Smooth muscle cell (in vitro differentiated cells): ENCODE results near the gene PAPOLA. TPM values are rescaled to one million over a fixed set of nuclear protein-coding genes. Genes with fewer than 3 reads are reported as not detected.

Source experiments
- DNase-seq: peaks from one replicate; lab custom pipeline; 2025; ENCODE audit not compliant: unreplicated experiment; lab: John Stamatoyannopoulos, UW
- H2AFZ ChIP-seq: fragments of 200-600 bp; sonication (generic); 2 replicates; pipeline ENCODE4 v1.6.0; 2016; ENCODE audit warnings: antibody characterized with exemption, low read depth, mild to moderate bottlenecking
- H3F3A ChIP-seq: fragments of 200-600 bp; sonication (generic); 2 replicates; pipeline ENCODE4 v1.6.0; 2017; ENCODE audit warnings: antibody characterized with exemption, low read depth
- H3K27ac ChIP-seq: fragments of 200-600 bp; sonication (generic); 2 replicates; pipeline ENCODE4 v1.5.1; 2016; ENCODE audit warnings: low read depth, mild to moderate bottlenecking
- H3K27me3 ChIP-seq: fragments of 200-600 bp; sonication (generic); 2 replicates; pipeline ENCODE4 v1.6.1; 2016; ENCODE audit warnings: low read depth, mild to moderate bottlenecking
- H3K36me3 ChIP-seq: fragments of 200-600 bp; sonication (generic); 2 replicates; pipeline ENCODE4 v1.5.1; 2016; ENCODE audit warnings: low read depth
- H3K4me1 ChIP-seq: fragments of 200-600 bp; sonication (generic); 2 replicates; pipeline ENCODE4 v1.5.1; 2016; ENCODE audit warnings: low read depth
- H3K4me2 ChIP-seq: fragments of 200-600 bp; sonication (generic); 2 replicates; pipeline ENCODE4 v1.6.0; 2016; ENCODE audit warnings: mild to moderate bottlenecking
- H3K4me3 ChIP-seq: fragments of 200-600 bp; sonication (generic); 2 replicates; pipeline ENCODE4 v1.5.1; 2016; ENCODE audit warnings: mild to moderate bottlenecking
- H3K79me2 ChIP-seq: fragments of 200-600 bp; sonication (generic); 2 replicates; pipeline ENCODE4 v1.6.0; 2016; ENCODE audit warnings: low read depth, mild to moderate bottlenecking
- H3K9ac ChIP-seq: fragments of 200-600 bp; sonication (generic); 2 replicates; pipeline ENCODE4 v1.6.0; 2016; ENCODE audit warnings: low read depth
- H3K9me3 ChIP-seq: fragments of 200-600 bp; sonication (generic); replicated peaks from 2 replicates; pipeline ENCODE4 v1.5.1; 2016; ENCODE audit warnings: low read depth
- H4K20me1 ChIP-seq: fragments of 200-600 bp; sonication (generic); 2 replicates; pipeline ENCODE4 v1.6.0; 2016; ENCODE audit warnings: low read depth
- CTCF ChIP-seq: fragments of 200-600 bp; sonication (generic); IDR thresholded peaks from 2 replicates; pipeline ENCODE4 v1.5.1; 2017; ENCODE audit warnings: borderline replicate concordance, mild to moderate bottlenecking, antibody characterized with exemption; ENCODE audit not compliant: insufficient read depth, poor library complexity, severe bottlenecking
- WGBS: methylation state at CpG from one replicate; pipeline ENCODE4 v1.1.7; 2016; ENCODE audit warnings: low lambda C conversion rate; 5-methylcytosine and 5-hydroxymethylcytosine counted together
- polyA plus RNA-seq: library from polyadenylated mRNA; unstranded; fragments of >200 nt; fragmentation: Nextera tagmentation; extraction: Ambion mirVana; gene quantifications from 2 replicates; pipeline ENCODE4 v1.2.1, GENCODE V29; 2016
- total RNA-seq: library from RNA; depleted of rRNA; stranded (reverse); fragments of >200 nt; gene quantifications from 2 replicates; pipeline ENCODE4 v1.2.3, GENCODE V29; 2014

Gene PAPOLA
- total and polyA plus RNA-seq, 2 experiments from 2014 or later = 109 to 137 TPM

- H2AFZ ChIP-seq = no peak overlapping the region
- H3K4me2 ChIP-seq = no peak overlapping the region
- no peak overlapping the region for H3K27ac ChIP-seq
- no peaks in the 10 kb centered on the region for H3K36me3 ChIP-seq
- TF ChIP-seq CTCF = no peak
- no peaks in the 10 kb centered on the region for H3K27me3 ChIP-seq
- H3K79me2 ChIP-seq = no peaks in the 10 kb centered on the region
- 91% methylated on average over 6 of the region's 6 CpGs for WGBS
- H4K20me1 ChIP-seq = no peaks in the 10 kb centered on the region
- no peak overlapping the region for H3K9ac ChIP-seq
- no peaks in the 10 kb centered on the region for H3F3A ChIP-seq
- no peaks in the 10 kb centered on the region for H3K4me1 ChIP-seq
- DNase-seq = no peak
- no peaks in the 10 kb centered on the region for H3K9me3 ChIP-seq
- H3K4me3 ChIP-seq = no peak overlapping the region
Measured at GRCh38 chr14:96594961-96595360, 92.8 kb downstream of the PAPOLA start.

- no peaks in the 10 kb centered on the region for H3K9me3 ChIP-seq
- no peak overlapping the region for H3K4me3 ChIP-seq
- no peaks in the 10 kb centered on the region for H3K27me3 ChIP-seq
- H3K27ac ChIP-seq = no peak overlapping the region
- DNase-seq = no peak
- H3F3A ChIP-seq = no peaks in the 10 kb centered on the region
- H3K4me2 ChIP-seq = no peak overlapping the region
- TF ChIP-seq CTCF = no peak
- no peak overlapping the region for H2AFZ ChIP-seq
- H3K9ac ChIP-seq = no peak overlapping the region
- H3K79me2 ChIP-seq = no peaks in the 10 kb centered on the region
- H4K20me1 ChIP-seq = no peaks in the 10 kb centered on the region
- no peaks in the 10 kb centered on the region for H3K4me1 ChIP-seq
- no peaks in the 10 kb centered on the region for H3K36me3 ChIP-seq
- 91% methylated on average over 5 of the region's 5 CpGs for WGBS
Measured at GRCh38 chr14:96597680-96598079, 95.5 kb downstream of the PAPOLA start.

GRCh38 chr14:96598332-96598928, 96.2 kb downstream of the PAPOLA start:
- no peak for DNase-seq
- H3K27me3 ChIP-seq = no peaks in the 10 kb centered on the region
- H3F3A ChIP-seq = no peaks in the 10 kb centered on the region
- H3K36me3 ChIP-seq = no peaks in the 10 kb centered on the region
- H3K27ac ChIP-seq = no peak overlapping the region
- H3K4me3 ChIP-seq = no peak overlapping the region
- no peak for TF ChIP-seq CTCF
- H3K4me1 ChIP-seq = no peaks in the 10 kb centered on the region
- H3K4me2 ChIP-seq = no peak overlapping the region
- H2AFZ ChIP-seq = no peak overlapping the region
- H3K79me2 ChIP-seq = no peaks in the 10 kb centered on the region
- no peaks in the 10 kb centered on the region for H3K9me3 ChIP-seq
- H4K20me1 ChIP-seq = no peaks in the 10 kb centered on the region
- 83% methylated on average over 12 of the region's 14 CpGs for WGBS
- no peak overlapping the region for H3K9ac ChIP-seq

- no peaks in the 10 kb centered on the region for H3K36me3 ChIP-seq
- H3K9me3 ChIP-seq = no peaks in the 10 kb centered on the region
- H3K4me2 ChIP-seq = no peak overlapping the region
- WGBS = 96% methylated on average over 10 of the region's 10 CpGs
- no peaks in the 10 kb centered on the region for H3F3A ChIP-seq
- H4K20me1 ChIP-seq = no peaks in the 10 kb centered on the region
- no peak for DNase-seq
- H3K27ac ChIP-seq = no peak overlapping the region
- no peaks in the 10 kb centered on the region for H3K4me1 ChIP-seq
- no peak overlapping the region for H3K4me3 ChIP-seq
- H3K79me2 ChIP-seq = no peaks in the 10 kb centered on the region
- H3K27me3 ChIP-seq = no peaks in the 10 kb centered on the region
- no peak overlapping the region for H2AFZ ChIP-seq
- TF ChIP-seq CTCF = no peak
- no peak overlapping the region for H3K9ac ChIP-seq
Measured at GRCh38 chr14:96599076-96599475, 96.9 kb downstream of the PAPOLA start.
